ENCODE measurements around the gene KLC1. TPM values are rescaled to one million over a fixed set of nuclear protein-coding genes. Genes with fewer than 3 reads are reported as not detected.
A peak's percentile ranks its signal among the peaks of the same experiment; 100 is the strongest.

Gene KLC1
- total and polyA plus RNA-seq, 10 of the 15 experiments (the other 5 are each of a cell fraction or from before 2014, with no cell fraction given) = 5.5 to 137 (median 76.1) TPM

DNA sequence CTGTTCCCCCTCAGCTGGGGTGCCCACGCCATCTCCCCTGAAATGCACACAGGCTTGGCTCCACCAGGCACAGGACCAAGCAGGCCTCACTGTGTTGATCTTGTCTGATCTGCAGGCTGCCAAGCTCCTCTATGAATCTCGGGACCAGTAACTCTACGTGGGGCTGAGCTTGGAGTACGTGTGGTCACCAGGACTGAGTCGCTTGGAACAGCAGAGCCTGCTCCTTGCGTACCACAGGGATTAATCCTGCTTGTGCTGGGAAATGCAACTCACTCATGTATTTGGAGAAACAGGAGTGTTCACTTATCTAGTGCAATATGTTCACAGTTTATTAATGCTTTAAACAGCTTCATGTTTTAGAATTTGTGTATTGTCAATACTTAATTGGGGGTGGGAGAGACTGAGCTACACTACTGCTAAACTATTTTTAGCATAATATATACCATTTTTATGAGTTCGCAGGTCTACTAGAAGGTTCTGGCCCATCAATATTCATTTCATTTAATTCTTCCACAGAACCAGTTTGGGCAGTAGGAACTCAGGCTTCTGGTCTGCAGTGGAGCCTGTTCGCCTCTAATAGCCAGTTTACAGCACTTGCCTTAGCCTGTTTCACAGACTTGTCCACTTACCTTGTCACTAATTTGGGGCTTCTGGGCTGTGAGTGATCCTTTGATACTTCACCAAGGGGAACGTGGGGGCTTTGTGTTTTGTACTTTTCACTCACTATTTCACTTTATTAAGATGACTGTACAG, 104.0 kb downstream of the KLC1 start:
- BruUV-seq (replicated peaks) = TSS peak; percentile 60
- Histone ChIP-seq H2AFZ (ENCODE audit: control insufficient read depth, low read depth, low read length) (no peak overlapping the region), H3K79me2 (ENCODE audit: control insufficient read depth, insufficient read depth, low read length) (no peaks in the 10 kb centered on the region), H3K9me3 (replicated peaks; ENCODE audit: control insufficient read depth, insufficient read depth, low read length) (no peaks in the 10 kb centered on the region), H3K27me3 (replicated peaks in 1 of 2; ENCODE audit: control insufficient read depth in 2 of 2, insufficient read depth in 2 of 2, low read length in 1 of 2) (no peaks in the 10 kb centered on the region), H3K9ac (ENCODE audit: control insufficient read depth, insufficient read depth, low read length) (no peak overlapping the region), H3K4me3 (no peak overlapping the region), H3K27ac (ENCODE audit: control insufficient read depth, insufficient read depth) (no peak overlapping the region), H4K20me1 (ENCODE audit: control insufficient read depth, insufficient read depth) (no peaks in the 10 kb centered on the region), H3K4me1 (ENCODE audit: control insufficient read depth, insufficient read depth, low read length) (no peaks in the 10 kb centered on the region), H3K36me3 (ENCODE audit: control insufficient read depth in 2 of 2, insufficient read depth in 2 of 2, low read length in 1 of 2) (peaks cover 3 to 13% of the 10 kb centered on the region in 2 experiments; a peak in 3 of 4 replicates), H3K4me2 (ENCODE audit: control insufficient read depth, insufficient read depth) (no peak overlapping the region)
- TF ChIP-seq, protein P1, sequence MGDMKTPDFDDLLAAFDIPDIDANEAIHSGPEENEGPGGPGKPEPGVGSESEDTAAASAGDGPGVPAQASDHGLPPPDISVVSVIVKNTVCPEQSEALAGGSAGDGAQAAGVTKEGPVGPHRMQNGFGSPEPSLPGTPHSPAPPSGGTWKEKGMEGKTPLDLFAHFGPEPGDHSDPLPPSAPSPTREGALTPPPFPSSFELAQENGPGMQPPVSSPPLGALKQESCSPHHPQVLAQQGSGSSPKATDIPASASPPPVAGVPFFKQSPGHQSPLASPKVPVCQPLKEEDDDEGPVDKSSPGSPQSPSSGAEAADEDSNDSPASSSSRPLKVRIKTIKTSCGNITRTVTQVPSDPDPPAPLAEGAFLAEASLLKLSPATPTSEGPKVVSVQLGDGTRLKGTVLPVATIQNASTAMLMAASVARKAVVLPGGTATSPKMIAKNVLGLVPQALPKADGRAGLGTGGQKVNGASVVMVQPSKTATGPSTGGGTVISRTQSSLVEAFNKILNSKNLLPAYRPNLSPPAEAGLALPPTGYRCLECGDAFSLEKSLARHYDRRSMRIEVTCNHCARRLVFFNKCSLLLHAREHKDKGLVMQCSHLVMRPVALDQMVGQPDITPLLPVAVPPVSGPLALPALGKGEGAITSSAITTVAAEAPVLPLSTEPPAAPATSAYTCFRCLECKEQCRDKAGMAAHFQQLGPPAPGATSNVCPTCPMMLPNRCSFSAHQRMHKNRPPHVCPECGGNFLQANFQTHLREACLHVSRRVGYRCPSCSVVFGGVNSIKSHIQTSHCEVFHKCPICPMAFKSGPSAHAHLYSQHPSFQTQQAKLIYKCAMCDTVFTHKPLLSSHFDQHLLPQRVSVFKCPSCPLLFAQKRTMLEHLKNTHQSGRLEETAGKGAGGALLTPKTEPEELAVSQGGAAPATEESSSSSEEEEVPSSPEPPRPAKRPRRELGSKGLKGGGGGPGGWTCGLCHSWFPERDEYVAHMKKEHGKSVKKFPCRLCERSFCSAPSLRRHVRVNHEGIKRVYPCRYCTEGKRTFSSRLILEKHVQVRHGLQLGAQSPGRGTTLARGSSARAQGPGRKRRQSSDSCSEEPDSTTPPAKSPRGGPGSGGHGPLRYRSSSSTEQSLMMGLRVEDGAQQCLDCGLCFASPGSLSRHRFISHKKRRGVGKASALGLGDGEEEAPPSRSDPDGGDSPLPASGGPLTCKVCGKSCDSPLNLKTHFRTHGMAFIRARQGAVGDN (IDR thresholded peaks at IDR 0.05) = no peak
- TF ChIP-seq NBN (IDR thresholded peaks at IDR 0.05) (no peak), WRNIP1 (IDR thresholded peaks at IDR 0.05; ENCODE audit: borderline replicate concordance, low read depth, low read length) (no peak)
- WGBS (ENCODE audit: insufficient coverage, insufficient replicate concordance, low lambda C conversion rate, missing lambda C conversion rate) = 85% methylated on average over 9 of the region's 9 CpGs
- FAIRE-seq (no peak), ATAC-seq (no peak), DNase-seq (ENCODE audit: low read depth, low spot score) (no peak)
- ChIA-PET SMC1A (ENCODE audit: uncharacterized antibody, unreplicated experiment) (interaction anchor here (1.6 kb wide), 1 partner anchor 121 kb away, joined by 3 read pairs; no protein-coding TSS in a partner anchor), POLR2A (no interaction called here), CTCF (no interaction called here), RAD21 (ENCODE audit: unreplicated experiment) (interaction anchor here (1.3 kb wide), 1 partner anchor 159 kb away, joined by 3 read pairs; no protein-coding TSS in a partner anchor)
- intact Hi-C loops (cut with micrococcal nuclease; ENCODE audit: unreplicated experiment) (no loop called here), in situ Hi-C loops (cut with MboI) (no loop called here)

All from GM12878 (cell line).